ENCODE results near the gene TPI1. TPM values are rescaled to one million over a fixed set of nuclear protein-coding genes. Genes with fewer than 3 reads are reported as not detected.
"Not testable (repeated sequence)": the region's sequence is repeated elsewhere in the genome, so short reads cannot be mapped to it uniquely, and the experiment has no call there.

Gene TPI1
- total RNA-seq, 1 donor from 2014 or later, result 300 TPM

DNA sequence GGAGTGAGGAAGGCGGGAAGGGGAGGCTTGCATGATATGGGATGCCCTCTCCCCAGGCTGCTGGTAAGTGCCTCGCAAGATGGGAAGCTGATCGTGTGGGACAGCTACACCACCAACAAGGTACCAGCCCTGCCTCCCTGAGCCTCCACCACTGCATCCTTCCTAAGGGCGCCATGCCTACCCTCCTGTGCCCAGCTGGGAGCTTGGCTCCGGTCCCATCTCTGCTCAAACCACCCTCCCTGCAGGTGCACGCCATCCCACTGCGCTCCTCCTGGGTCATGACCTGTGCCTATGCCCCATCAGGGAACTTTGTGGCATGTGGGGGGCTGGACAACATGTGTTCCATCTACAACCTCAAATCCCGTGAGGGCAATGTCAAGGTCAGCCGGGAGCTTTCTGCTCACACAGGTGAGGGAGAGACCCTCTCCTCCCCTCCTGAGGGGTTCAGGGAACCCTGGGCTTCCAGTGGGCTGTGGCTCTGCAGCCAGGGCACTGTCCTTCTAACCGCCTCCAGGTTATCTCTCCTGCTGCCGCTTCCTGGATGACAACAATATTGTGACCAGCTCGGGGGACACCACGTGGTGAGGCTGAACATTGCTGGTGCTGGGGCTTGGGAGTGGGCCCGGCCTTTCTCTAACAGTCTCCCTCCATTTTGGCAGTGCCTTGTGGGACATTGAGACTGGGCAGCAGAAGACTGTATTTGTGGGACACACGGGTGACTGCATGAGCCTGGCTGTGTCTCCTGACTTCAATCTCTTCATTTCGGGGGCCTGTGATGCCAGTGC lies 24.0 kb upstream of the TPI1 start:
- DNase-seq (ENCODE audit: low spot score) (no peak), ATAC-seq (peak; percentile 56)

DNA sequence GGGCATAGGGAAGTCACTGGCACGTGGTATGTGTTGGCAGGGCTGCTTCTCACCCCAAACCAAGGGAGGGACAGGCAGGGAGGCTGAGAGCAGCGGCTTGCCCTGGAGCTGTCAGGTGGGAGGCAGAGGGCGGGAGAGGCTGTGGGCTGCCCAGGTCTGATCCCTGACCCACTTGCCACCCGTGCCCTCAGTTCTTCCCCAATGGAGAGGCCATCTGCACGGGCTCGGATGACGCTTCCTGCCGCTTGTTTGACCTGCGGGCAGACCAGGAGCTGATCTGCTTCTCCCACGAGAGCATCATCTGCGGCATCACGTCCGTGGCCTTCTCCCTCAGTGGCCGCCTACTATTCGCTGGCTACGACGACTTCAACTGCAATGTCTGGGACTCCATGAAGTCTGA lies 21.9 kb upstream of the TPI1 start:
- no peak for ATAC-seq
- no peak for DNase-seq (ENCODE audit: low spot score)

DNA sequence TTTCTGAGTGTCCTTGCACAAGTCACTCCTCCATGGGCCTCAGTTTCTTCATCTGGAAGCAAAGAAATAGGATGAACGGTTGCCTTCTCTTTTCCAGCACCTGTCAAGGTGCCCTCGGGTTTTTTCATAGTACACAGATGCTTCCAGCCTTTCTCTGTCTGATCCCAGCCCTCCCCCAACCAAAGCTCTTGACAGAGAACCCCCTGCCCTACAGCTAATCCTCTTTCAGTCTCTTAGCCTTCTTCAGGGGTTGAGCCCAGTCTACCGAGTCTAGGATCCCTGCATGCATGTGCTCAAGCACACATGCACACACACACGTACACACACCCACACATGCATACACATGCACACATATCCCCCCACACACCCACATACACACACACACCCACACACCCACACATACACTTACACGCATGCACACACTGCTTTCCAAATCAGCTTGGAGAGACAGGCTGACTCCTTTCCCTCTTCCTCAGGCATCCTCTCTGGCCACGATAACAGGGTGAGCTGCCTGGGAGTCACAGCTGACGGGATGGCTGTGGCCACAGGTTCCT lies 20.9 kb upstream of the TPI1 start:
- DNase-seq (ENCODE audit: low spot score) (no peak), ATAC-seq (no peak)

DNA sequence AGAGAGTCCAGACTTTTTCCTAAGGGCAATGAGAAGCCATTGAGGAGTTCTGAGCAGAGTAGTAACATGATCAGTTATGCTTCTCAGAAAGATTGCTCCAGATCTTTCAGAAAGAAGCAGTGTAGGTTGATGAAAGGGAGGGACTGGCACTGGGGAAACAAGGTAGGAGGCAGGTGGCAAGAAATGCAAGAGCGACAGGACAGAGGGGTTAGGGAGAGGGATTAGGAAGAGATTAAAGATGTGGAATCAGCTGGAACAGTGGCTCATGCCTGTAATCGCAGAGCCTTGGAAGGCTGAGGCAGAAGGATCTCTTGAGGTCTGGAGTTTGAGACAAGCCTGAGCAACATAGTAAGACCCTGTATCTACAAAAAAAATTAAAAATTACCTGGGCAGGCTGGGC lies 19.7 kb upstream of the TPI1 start:
- DNase-seq (ENCODE audit: low spot score) (no peak), ATAC-seq (no peak)

DNA sequence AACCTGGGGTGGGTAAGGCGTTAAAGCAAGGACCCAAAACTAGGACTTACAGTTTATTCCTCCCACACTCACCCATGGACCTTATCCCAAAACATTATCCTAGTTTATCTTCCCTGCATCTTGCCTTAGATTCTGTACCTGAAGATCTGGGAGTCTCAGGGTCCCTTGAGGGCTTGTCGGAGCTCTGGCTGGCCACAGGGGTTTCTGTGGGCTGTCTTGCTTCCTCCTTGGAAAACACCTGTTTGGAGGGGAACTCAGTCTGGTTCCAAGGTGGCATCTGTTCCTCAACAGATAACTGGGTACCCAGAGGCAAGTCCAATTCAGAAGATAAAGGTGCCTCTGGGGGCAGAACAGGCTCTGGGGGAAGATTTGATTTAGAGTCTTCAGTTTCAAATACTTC lies 17.9 kb upstream of the TPI1 start:
- no peak for DNase-seq (ENCODE audit: low spot score)
- ATAC-seq, result no peak

DNA sequence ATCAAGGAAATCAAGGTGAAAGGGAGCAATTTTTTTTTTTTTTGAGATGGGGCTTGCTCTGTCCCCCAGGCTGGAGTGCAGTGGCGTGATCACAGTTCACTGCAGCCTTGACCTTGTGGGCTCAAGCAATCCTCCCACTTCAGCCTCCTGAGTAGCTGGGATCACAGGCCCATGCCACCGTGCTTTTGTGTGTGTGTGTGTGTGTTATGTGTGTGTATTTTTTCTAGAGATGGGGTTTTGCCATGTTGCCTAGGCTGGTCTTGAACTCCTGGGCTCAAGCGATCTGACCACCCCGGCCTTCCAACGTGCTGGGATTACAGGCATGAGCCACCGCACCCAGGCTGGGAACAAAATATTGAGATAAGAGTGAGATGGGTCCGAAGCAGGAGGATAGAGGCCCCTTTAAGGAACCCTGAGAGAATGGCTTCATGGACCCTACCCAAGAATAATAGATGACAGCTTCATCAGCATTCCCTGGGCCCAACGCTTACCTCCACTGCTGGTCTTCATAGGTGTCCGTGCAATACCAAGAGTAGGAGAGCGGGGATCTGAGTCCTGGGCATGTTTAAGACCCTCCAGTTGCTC lies 17.3 kb upstream of the TPI1 start:
- ATAC-seq (no peak), DNase-seq (ENCODE audit: low spot score) (no peak)

DNA sequence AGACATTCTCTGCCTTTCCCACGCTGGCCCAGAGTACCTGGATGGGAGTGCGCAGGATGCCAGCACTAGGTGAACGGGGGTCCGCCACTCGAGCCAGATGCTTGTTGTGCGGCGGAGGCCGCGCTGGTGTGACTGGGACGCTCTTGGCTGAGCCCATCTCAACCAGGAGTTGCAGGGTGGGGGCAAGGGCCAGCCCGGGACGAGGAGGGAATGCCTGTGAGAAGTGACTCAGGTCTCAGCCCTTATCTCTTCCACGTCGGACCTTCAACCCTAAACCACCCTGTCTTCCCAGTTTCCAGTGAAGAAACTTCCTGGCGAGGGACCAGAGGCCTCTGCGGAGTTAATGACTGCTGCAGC lies 16.6 kb upstream of the TPI1 start:
- ATAC-seq, result no peak

DNA sequence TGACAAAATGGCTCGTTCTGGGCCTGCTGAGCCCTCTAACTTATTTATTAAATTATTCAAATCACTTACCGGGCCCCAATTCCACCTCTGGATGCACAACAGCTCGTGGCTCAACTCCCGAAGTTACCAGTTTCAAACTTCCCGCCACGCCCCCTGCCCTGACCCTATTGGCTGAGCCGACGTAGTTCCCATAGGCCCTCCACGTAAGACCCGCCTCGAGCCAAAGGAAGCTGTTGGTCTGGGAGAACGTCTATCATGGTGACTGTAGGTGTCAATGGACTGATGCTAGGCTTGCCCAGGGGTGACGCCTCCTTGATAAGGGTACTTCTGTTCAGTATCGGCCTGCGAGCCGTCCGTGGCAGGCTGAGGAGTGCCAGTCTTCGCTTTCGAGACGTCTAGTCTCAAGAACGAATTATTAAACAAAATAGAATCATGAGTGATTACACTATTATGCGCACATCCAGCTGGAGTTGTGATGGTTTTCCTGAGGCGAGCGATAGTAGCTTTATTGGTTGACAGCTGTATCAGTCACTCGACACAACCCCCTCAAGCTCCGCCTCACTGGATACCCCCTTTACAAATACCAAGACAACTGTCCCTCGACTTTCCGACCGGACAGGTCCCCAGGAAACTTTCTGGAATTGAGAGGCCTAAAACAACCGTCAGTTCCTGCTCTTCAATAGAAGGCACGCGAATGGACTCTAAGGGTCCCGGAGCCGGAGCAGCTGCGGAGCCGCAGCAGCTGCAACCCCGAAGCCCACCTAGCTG lies 16.0 kb upstream of the TPI1 start, which contains the start of gene CDCA3:
CDCA3 (minus strand) TSS at position 134 of the 768 bp plus-strand sequence. CDS start 334 bp downstream, outside the sequence.
- ATAC-seq, result peak; percentile 74
- peak; percentile 97 for DNase-seq (ENCODE audit: low spot score)

More for the DNA sequence above, 16.6 kb upstream of the TPI1 start:
- peak; percentile 59 for DNase-seq (ENCODE audit: low spot score)

DNA sequence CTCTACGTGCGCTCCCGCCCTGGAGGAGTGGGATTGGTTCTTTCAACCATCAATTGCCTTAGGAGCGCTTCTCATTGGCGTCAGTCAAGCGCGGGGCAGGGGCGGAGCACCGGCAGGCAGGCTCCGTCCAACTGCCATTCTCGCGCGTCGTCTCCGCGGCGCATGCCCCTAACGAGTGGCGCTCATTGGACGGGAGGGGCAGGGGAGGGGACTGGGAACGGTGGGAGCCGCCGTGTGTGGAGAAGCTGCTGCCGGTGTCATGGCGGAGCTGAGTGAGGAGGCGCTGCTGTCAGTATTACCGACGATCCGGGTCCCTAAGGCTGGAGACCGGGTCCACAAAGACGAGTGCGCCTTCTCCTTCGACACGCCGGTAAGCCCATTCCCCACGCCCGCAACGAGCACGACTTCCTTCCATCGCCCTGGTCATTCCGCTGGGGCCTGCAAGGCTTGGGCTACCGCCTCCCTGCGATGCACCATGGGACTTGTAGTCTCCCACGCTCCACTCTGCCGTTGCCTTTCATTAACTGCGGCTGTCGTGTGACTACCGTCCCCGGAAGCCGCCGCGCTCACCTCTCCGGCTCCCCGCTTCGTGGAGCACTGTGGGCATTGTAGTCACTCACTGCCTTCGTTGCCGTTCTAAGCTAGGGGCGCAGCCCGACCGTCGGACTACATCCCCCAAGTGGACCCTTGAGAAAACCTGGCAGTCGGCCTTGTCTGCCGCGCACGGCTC lies 15.2 kb upstream of the TPI1 start, which contains the start of gene USP5:
USP5 (plus strand) TSS at position 230 of the 730 bp plus-strand sequence; CDS start at position 260, 30 bp downstream.
- DNase-seq (ENCODE audit: low spot score) (peak; percentile 99), ATAC-seq (peak; percentile 85)

DNA sequence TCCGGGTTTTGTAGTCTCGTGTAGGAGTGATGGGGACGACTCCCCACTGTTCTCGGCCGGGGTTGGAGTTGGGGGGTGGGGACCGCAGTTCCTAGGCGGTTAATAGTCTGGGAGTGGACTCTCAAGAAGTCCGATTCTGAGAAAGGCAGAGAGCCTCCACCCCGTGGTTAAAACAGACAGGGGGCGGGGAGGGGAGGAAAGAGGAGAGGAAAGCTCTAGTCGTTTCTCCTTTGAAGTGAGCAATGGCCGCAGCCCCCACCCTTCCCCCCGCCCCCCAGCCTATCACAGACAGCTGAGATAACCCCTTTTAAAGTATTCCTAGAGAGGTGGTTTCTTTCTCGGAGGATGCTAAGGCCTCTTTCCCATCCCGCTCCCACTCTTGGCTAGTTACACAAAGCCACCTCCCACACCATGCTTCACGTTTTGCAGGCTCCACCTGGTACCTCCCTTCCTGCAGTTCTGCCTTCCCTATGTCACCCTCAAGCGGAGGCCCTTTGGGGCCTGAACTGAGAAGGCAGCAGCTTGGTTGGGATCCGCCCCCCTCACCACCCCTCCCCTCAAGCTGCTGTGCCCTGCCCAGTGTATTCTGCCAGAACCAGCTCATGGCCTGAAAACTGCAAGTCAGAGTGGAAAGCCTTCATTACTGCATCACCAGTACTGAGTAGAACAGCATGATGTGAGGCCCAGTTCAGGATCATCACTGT lies 14.5 kb upstream of the TPI1 start:
- DNase-seq (ENCODE audit: low spot score) (no peak), ATAC-seq (no peak)

DNA sequence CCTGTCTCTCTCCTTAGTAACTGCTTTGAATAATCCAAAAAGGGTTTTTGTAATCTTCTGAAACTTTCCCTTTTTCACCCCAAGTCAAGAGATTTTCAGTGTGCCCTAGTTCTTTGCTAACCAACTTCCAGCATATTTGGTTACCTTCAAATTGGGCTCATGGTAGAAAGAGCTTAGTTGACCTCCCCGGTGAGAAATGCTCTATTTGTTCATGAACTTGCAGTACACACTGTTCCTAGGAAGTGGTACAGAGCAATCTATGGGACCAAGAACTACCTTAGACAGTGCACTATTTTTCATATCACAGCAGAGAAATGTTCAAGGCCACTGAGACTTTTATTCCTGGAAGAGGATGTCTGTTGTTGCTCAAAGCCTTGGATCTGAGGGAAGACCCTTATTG lies 13.7 kb upstream of the TPI1 start:
- DNase-seq (ENCODE audit: low spot score) (no peak), ATAC-seq (no peak)

DNA sequence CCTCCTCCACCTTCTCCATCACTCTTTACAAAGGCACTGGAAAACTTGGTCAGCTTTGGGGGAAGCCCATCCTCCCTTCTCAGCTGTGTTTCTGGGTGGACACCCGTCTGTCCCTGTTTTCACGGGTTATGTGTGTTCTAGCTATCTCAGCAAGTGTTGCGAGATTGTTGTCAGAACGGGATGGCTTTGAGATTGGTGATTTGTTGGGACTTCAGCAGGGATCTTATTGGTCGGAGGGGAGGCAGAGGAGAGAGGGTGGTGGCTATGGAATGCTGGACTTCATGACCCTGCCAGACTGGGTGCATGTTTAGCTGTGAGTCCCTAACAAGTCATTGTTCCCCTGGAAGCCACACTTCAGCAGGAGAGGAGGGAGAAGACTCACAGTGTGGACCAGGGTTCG lies 13.3 kb upstream of the TPI1 start:
- DNase-seq (ENCODE audit: low spot score) (no peak), ATAC-seq (no peak)

DNA sequence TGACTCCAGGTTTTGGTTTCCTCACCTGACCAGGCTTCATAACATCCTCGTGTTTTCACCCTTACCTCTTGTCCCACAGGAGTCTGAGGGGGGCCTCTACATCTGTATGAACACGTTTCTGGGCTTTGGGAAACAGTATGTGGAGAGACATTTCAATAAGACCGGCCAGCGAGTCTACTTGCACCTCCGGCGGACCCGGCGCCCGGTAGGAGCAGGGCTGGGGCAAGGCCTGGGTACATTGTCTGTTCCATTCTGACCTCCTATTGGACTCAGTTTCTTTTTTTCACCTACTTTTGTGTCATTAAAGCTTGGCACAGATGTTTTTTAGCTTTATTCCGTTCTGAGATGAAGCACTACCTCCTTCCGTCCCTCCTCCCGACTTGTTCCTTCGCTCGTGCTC lies 12.0 kb upstream of the TPI1 start:
- DNase-seq (ENCODE audit: low spot score) (no peak), ATAC-seq (no peak)

DNA sequence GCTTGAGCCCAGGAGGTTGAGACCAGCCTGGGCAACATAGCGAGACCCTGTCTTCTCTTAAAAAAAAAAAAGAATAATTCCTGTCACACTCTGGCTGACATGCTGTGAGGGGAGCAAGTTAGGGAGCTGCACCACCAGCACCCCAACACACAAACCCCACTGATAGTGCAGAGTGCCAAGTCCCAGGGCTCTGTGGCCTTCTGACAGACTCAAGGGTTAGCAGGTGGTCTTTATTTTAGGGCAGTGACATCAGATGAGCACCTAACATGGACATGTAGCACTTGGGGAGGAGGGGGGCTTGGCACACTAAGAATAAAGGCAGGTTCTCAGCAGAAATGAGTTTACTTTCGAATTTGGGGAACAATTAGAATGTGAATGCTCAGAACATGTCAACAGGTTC lies 8.5 kb upstream of the TPI1 start:
- DNase-seq (ENCODE audit: low spot score), result no peak
- no peak for ATAC-seq

DNA sequence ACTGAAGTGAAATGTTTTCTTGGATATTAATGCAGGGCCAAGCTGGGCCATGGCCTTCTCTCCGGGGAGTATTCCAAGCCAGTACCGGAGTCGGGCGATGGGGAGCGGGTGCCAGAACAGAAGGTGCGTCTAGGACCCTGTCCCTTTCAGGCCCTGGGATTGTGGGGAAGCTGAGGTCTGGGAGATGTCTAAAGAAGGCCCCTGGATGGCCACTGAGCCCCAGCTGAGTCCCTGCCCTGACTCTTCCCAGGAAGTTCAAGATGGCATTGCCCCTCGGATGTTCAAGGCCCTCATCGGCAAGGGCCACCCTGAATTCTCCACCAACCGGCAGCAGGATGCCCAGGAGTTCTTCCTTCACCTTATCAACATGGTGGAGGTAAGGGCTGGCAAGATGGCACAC lies 7.2 kb upstream of the TPI1 start:
- ATAC-seq (no peak), DNase-seq (ENCODE audit: low spot score) (no peak)

DNA sequence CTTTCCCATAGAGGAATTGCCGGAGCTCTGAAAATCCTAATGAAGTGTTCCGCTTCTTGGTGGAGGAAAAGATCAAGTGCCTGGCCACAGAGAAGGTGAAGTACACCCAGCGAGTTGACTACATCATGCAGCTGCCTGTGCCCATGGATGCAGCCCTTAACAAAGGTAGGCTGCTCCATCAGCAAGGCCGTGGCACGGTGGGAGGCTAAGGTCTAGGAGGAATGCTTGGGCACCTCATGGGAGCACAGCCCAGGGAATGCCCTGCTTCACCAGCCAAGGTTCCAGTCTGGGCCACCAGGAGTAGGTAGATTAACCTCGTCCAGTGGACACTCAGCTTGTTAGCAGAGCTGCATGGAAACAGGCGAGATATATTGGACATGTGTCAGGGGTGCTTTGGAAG lies 6.4 kb upstream of the TPI1 start:
- DNase-seq (ENCODE audit: low spot score), result no peak
- ATAC-seq, result no peak

DNA sequence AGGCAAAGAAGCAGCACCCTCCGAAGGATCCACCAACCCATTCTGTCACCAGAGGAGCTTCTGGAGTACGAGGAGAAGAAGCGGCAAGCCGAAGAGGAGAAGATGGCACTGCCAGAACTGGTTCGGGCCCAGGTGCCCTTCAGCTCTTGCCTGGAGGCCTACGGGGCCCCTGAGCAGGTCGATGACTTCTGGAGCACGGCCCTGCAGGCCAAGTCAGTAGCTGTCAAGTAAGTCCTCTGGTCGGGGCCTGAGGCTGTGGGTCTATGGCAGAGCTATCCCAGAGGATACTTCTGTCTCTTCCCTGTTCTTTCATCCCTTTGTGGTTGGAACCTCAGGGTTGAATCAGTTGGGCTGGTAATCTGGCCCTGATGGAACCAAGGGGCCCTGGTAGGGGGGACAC lies 5.9 kb upstream of the TPI1 start:
- ATAC-seq (no peak), DNase-seq (ENCODE audit: low spot score) (no peak)

DNA sequence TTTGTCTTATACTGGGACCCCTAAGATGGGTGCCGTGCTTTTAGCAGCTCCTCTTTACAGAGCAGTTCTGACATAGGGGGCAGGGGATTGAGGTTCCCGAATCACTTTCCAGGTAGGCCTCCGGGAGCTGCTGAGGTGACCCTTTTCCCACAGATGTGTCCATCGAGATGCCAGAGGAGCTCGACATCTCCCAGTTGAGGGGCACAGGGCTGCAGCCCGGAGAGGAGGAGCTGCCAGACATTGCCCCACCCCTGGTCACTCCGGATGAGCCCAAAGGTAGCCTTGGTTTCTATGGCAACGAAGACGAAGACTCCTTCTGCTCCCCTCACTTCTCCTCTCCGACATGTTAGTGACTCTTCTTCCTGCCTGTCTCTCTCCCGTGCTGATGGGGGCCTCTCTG lies 4.3 kb upstream of the TPI1 start:
- no peak for ATAC-seq
- DNase-seq (ENCODE audit: low spot score), result no peak

DNA sequence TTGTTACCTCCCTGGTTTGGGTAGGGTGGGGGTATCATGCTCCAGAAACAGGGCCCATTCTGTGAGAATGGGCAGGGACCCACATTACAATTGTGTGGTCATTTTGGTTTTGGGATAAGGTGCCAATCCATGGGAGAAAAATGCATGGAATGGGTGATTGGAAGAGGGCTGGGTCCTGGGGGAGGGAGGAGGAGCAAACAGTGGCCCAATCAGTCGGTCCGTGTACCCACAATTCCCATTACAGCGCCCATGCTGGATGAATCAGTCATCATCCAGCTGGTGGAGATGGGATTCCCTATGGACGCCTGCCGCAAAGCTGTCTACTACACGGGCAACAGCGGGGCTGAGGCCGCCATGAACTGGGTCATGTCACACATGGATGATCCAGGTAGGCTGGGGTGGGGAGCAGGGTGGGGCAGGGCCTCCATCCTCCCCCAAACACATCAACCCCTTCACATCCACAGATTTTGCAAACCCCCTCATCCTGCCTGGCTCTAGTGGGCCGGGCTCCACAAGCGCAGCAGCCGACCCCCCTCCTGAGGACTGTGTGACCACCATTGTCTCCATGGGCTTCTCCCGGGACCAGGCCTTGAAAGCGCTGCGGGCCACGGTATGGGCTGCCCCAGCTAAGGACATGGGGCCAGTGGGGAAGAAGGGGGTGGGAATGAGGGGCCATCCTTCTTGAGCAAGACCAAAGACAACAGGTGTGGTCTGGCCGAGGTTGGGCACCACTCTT lies 3.6 kb upstream of the TPI1 start:
- ATAC-seq, result no peak
- DNase-seq (ENCODE audit: low spot score), result no peak

DNA sequence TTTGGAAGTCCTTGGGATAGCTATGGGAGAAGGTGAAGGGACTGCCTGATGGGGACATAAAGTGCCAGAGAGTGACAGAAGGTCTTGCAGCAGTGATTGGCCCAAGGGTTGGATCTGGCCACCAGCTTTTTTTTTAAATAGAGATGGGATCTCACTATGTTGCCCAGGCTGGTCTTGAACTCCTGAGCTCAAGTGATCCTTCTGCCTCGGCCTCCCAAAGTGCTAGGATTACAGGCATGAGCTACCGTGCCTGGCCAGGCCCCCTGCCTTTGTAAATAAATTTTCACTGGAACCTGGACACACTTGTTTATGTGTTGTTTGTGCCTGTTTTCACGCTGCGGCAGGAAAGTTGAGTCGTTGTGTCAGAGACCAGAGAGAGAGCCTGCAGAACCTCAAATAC lies 2.0 kb upstream of the TPI1 start:
- not testable (repeated sequence) for DNase-seq (ENCODE audit: low spot score); ATAC-seq

Data from left lobe of liver (tissue), 2 donors.